Skeletal muscle tissue (tissue), 4 donors: Measurements from ENCODE around the gene TREH. TPM values are rescaled to one million over a fixed set of nuclear protein-coding genes. Genes with fewer than 3 reads are reported as not detected.
A peak's percentile ranks its signal among the peaks of the same experiment; 100 is the strongest.

Experiments used
- H3K27ac ChIP-seq: one replicate; pipeline ENCODE4 v1.7.0; 2013; ENCODE audit warnings: mild to moderate bottlenecking, low read depth, low read length, inconsistent platforms
- H3K27me3 ChIP-seq, 3 donors: one replicate each; pipeline ENCODE4 v1.7.0; 2013; ENCODE audit warnings: low read length in 3 of 3; ENCODE audit not compliant: control insufficient read depth in 3 of 3, insufficient read depth in 3 of 3
- H3K36me3 ChIP-seq, 3 donors: one replicate each; pipeline ENCODE4 v1.7.0; 2013; ENCODE audit warnings: low read length in 3 of 3; ENCODE audit not compliant: control insufficient read depth in 3 of 3, insufficient read depth in 3 of 3
- H3K4me1 ChIP-seq, 3 donors: one replicate each; pipeline ENCODE4 v1.7.0; 2013; ENCODE audit warnings: low read length in 3 of 3, mild to moderate bottlenecking in 3 of 3; ENCODE audit not compliant: control insufficient read depth in 3 of 3, insufficient read depth in 3 of 3
- H3K4me3 ChIP-seq, 3 donors: one replicate each; pipeline ENCODE4 v1.7.0; 2013; ENCODE audit warnings: low read length in 3 of 3
- H3K9ac ChIP-seq, 3 donors: one replicate each; pipeline ENCODE4 v1.7.0; 2013; ENCODE audit warnings: low read length in 3 of 3, mild to moderate bottlenecking in 3 of 3, moderate library complexity in 2 of 3, low read depth in 1 of 3
- H3K9me3 ChIP-seq, 3 donors: one replicate each; pipeline ENCODE4 v1.7.0; 2013; ENCODE audit warnings: low read length in 3 of 3; ENCODE audit not compliant: control insufficient read depth in 3 of 3
- total RNA-seq: library from RNA; depleted of rRNA; stranded (reverse); fragments of >200 nt; gene quantifications from one replicate; pipeline ENCODE4 v1.2.3, GENCODE V29; 2014
- donor health status: Osteomylitis.

The TREH gene
- total RNA-seq, 1 donor from 2014 or later, result 0.52 TPM

- H3K27me3 ChIP-seq, result no peaks in the 10 kb centered on the region
- H3K4me3 ChIP-seq, result peak overlapping the region in 2 of 3 donors; percentile 48 to 49
- H3K27ac ChIP-seq, result peak overlapping the region; percentile 76
- peak overlapping the region; percentile 28 to 71 (median 65) for H3K9ac ChIP-seq
- H3K9me3 ChIP-seq, result no peaks in the 10 kb centered on the region
- peaks cover 32 to 51% (median 43%) of the 10 kb centered on the region in 3 donors for H3K4me1 ChIP-seq
- peaks cover 54 to 67% (median 57%) of the 10 kb centered on the region in 3 donors for H3K36me3 ChIP-seq
These were observed 36.1 kb downstream of the TREH start for GRCh38 chr11:118643142-118643994.

DNA sequence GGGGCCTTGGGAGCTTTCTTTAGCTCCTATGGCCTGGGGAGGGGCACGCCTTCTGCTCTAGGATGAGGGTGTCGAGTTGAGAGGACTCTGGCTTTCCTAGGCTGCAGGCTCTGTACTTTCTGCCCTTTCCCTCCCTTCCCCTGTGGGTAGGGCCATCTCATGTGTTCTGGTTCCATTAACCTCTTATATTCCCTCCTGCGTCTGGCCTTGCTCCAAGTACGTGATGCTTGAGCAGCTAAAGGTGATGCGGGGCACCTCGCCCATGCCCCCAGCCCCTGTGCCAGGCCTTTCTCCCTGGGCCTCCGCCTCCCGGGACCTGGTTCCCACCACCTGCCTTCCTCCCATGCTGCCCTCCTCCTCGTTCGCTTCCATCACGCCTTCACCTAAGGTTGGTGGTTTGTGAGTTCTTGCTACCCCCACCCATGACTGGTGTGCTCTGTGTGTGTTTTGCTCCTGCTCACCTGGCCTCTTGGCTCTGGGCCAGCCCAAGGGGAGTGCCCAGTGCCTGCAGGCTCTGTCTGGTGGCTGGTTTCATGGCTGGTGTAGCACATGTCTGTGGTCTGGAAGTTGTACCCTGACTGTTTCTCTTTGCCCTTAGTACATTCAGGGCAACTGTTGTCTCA lies 37.9 kb downstream of the TREH start:
- no peak overlapping the region for H3K4me3 ChIP-seq
- no peaks in the 10 kb centered on the region for H3K27me3 ChIP-seq
- peak overlapping the region in 1 of 3 donors; percentile 8 for H3K9ac ChIP-seq
- peaks cover 45 to 60% (median 56%) of the 10 kb centered on the region in 3 donors for H3K36me3 ChIP-seq
- peaks cover 32 to 54% (median 43%) of the 10 kb centered on the region in 3 donors for H3K4me1 ChIP-seq
- H3K9me3 ChIP-seq, result no peaks in the 10 kb centered on the region
- no peak overlapping the region for H3K27ac ChIP-seq

DNA sequence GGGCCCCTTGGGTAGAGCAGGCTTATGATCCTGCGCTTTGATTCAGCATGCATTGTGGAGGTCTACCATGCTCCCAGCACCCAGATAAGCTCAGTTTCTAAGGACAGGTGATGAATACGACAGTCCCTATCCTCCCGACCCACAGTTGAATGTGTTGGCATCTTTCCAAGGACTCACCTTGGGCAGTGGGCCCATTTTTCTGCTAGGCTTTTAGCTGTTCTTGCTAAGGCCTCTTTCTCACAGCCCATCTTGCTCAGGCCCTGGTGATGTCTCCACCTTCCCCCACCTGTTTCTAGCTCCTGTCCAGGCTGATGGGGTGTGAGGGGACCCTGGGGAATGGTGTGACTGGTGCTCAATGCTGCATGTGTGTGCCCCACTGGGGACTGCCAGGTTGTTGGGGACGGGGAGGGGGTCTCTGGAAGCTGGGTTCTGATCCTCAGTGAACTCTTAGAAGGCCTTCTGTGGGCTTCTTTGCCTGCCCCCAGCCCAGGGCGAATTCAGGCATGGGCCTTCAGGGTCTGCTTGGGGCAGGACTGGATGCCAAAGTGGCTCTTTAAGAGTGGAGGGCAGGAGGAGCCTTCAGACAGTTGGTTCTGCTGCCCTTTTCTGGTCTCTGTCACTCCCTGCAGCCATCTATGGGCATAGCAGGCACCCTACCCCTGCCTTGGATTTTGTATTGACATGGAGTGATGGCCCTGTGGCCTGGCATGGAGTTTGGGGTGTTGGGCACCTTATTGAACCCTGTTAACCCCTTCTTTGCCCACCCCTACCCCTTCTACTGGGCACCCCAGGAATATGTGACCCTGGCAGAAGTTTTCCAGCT lies 38.9 kb downstream of the TREH start:
- Histone ChIP-seq H3K36me3 (peaks cover 50 to 67% (median 54%) of the 10 kb centered on the region in 3 donors), H3K9ac (peak overlapping the region in 2 of 3 donors; percentile 2 to 40), H3K4me1 (peaks cover 32 to 60% (median 47%) of the 10 kb centered on the region in 3 donors), H3K27me3 (no peaks in the 10 kb centered on the region), H3K4me3 (no peak overlapping the region), H3K9me3 (no peaks in the 10 kb centered on the region), H3K27ac (peak overlapping the region; percentile 25)

GRCh38 chr11:118639899-118640298 lies 39.6 kb downstream of the TREH start:
- H3K9me3 ChIP-seq, result no peaks in the 10 kb centered on the region
- H3K27ac ChIP-seq, result peak overlapping the region; percentile 2
- no peaks in the 10 kb centered on the region for H3K27me3 ChIP-seq
- H3K9ac ChIP-seq, result peak overlapping the region in 1 of 3 donors; percentile 16
- H3K4me3 ChIP-seq, result no peak overlapping the region
- peaks cover 44 to 64% (median 47%) of the 10 kb centered on the region in 3 donors for H3K36me3 ChIP-seq
- H3K4me1 ChIP-seq, result peaks cover 35 to 67% (median 51%) of the 10 kb centered on the region in 3 donors

- peaks cover 41 to 67% (median 55%) of the 10 kb centered on the region in 3 donors for H3K4me1 ChIP-seq
- H3K27ac ChIP-seq, result no peak overlapping the region
- H3K9ac ChIP-seq, result no peak overlapping the region
- no peaks in the 10 kb centered on the region for H3K9me3 ChIP-seq
- no peak overlapping the region for H3K4me3 ChIP-seq
- no peaks in the 10 kb centered on the region for H3K27me3 ChIP-seq
- H3K36me3 ChIP-seq, result peaks cover 37 to 57% (median 37%) of the 10 kb centered on the region in 3 donors
These were observed 40.7 kb downstream of the TREH start for GRCh38 chr11:118638726-118639125.

GRCh38 chr11:118636569-118637290 lies 42.7 kb downstream of the TREH start:
- Histone ChIP-seq H3K4me1 (peaks cover 36 to 56% (median 52%) of the 10 kb centered on the region in 3 donors), H3K9me3 (no peaks in the 10 kb centered on the region), H3K9ac (no peak overlapping the region), H3K4me3 (no peak overlapping the region), H3K36me3 (peaks cover 29 to 49% (median 34%) of the 10 kb centered on the region in 3 donors), H3K27ac (no peak overlapping the region), H3K27me3 (no peaks in the 10 kb centered on the region)

DNA sequence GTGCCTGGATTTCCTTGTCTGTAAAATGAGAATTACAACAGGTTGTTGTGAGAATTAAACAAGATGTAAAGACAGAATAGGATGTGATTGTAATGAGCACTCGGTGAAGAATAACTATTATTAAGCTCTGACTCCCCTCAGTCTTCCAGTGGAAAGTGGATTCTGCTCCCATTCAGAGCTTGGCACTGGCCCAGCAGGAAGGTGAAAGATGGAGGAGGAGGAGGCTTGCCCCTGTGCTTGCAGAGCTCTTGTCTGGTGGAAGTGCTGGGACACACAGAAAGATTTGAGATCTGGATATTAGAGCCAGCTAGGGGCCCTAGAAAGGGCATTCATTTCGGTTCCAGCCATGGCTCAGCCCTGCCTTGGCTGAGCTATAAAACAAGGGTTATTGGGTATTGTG lies 43.8 kb downstream of the TREH start:
- no peaks in the 10 kb centered on the region for H3K27me3 ChIP-seq
- H3K27ac ChIP-seq, result peak overlapping the region; percentile 54
- H3K9me3 ChIP-seq, result no peaks in the 10 kb centered on the region
- H3K4me3 ChIP-seq, result no peak overlapping the region
- H3K4me1 ChIP-seq, result peaks cover 31 to 51% (median 46%) of the 10 kb centered on the region in 3 donors
- H3K9ac ChIP-seq, result peak overlapping the region in 2 of 3 donors; percentile 1 to 39
- H3K36me3 ChIP-seq, result peaks cover 21 to 47% (median 36%) of the 10 kb centered on the region in 3 donors

- Histone ChIP-seq H3K9me3 (no peaks in the 10 kb centered on the region), H3K36me3 (peaks cover 21 to 45% (median 37%) of the 10 kb centered on the region in 3 donors), H3K9ac (peak overlapping the region in 2 of 3 donors; percentile 39 to 62), H3K27ac (peak overlapping the region; percentile 54), H3K4me3 (peak overlapping the region in 1 of 3 donors; percentile 48), H3K27me3 (no peaks in the 10 kb centered on the region), H3K4me1 (peaks cover 31 to 51% (median 45%) of the 10 kb centered on the region in 3 donors)
These were observed 44.2 kb downstream of the TREH start for GRCh38 chr11:118635237-118635591.
